K562 (cell line): ENCODE results near the gene TRIM2. TPM values are rescaled to one million over a fixed set of nuclear protein-coding genes. Genes with fewer than 3 reads are reported as not detected.

Experiments used
- E2F4 ChIP-seq: sonication (generic); formaldehyde crosslinking; IDR thresholded peaks from 2 replicates; pipeline ENCODE4 v1.8.0; 2022; ENCODE audit warnings: mild to moderate bottlenecking, low read depth, missing genetic modification reagents
- RBM17 ChIP-seq: fragments of 200-400 bp; formaldehyde crosslinking; IDR thresholded peaks from 2 replicates; pipeline ENCODE4 v1.6.1; 2017; ENCODE audit warnings: low read depth, mild to moderate bottlenecking, low read length, borderline replicate concordance
- polyA plus RNA-seq, 8 experiments: library from polyadenylated mRNA; depleted of rRNA in 4 of 8; stranded (reverse) in 5 of 8; unstranded in 3 of 8; fragments of >200 nt; fragmentation: Nextera tagmentation in 2 of 8; fragmentation: Illumina TruSeq in 1 of 8; extraction: Ambion mirVana in 2 of 8; extraction: Trizol in 1 of 8; gene quantifications; 2 replicates each; pipeline versions ENCODE4 v1.2.1 to v1.2.3, GENCODE V29; 2011 to 2014; ENCODE audit warnings: inconsistent platforms in 1 of 8, missing spikeins in 1 of 8
- total RNA-seq, 7 experiments: library from RNA; depleted of rRNA in 6 of 7; stranded (reverse); fragments of >200 nt in 6 of 7; fragmentation: Illumina TruSeq in 2 of 7; extraction: Trizol in 2 of 7; gene quantifications; 2 replicates each; pipeline versions ENCODE4 v1.2.1 to v1.2.3, GENCODE V29; 2011 to 2021; ENCODE audit warnings: low replicate concordance in 1 of 7
- TF ChIP-seq, protein P1 (sequence below): sonication (generic); formaldehyde crosslinking; IDR thresholded peaks from 2 replicates; pipeline ENCODE4 v1.8.0; 2023; ENCODE audit warnings: missing genetic modification reagents, mild to moderate bottlenecking, borderline replicate concordance

TRIM2 gene
- total and polyA plus RNA-seq, 9 of the 15 experiments (the other 6 are each of a cell fraction or from before 2014, with no cell fraction given), result 0.01 to 0.41 (median 0.13) TPM; not detected in 1

DNA sequence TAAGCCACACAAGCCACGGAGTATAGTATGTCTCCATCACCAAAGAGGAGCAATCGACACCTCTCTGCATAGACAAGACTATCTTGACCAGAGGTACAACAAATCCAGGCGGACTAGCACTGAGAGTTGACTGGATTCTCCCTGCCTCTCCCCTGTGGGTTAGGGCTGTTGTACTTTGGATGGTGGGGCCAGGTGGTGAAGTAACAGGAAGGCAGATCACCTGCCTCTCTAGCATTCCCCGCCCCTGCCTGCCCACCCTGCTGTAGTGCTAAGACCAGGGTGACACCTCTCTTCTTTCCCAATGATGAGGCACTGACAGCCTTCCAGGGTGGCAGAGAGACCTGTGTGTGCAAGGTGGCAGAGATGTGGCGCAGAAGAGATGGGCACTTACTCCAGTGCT is 47.5 kb upstream of the TRIM2 start (continued):
- TF ChIP-seq, protein P1, sequence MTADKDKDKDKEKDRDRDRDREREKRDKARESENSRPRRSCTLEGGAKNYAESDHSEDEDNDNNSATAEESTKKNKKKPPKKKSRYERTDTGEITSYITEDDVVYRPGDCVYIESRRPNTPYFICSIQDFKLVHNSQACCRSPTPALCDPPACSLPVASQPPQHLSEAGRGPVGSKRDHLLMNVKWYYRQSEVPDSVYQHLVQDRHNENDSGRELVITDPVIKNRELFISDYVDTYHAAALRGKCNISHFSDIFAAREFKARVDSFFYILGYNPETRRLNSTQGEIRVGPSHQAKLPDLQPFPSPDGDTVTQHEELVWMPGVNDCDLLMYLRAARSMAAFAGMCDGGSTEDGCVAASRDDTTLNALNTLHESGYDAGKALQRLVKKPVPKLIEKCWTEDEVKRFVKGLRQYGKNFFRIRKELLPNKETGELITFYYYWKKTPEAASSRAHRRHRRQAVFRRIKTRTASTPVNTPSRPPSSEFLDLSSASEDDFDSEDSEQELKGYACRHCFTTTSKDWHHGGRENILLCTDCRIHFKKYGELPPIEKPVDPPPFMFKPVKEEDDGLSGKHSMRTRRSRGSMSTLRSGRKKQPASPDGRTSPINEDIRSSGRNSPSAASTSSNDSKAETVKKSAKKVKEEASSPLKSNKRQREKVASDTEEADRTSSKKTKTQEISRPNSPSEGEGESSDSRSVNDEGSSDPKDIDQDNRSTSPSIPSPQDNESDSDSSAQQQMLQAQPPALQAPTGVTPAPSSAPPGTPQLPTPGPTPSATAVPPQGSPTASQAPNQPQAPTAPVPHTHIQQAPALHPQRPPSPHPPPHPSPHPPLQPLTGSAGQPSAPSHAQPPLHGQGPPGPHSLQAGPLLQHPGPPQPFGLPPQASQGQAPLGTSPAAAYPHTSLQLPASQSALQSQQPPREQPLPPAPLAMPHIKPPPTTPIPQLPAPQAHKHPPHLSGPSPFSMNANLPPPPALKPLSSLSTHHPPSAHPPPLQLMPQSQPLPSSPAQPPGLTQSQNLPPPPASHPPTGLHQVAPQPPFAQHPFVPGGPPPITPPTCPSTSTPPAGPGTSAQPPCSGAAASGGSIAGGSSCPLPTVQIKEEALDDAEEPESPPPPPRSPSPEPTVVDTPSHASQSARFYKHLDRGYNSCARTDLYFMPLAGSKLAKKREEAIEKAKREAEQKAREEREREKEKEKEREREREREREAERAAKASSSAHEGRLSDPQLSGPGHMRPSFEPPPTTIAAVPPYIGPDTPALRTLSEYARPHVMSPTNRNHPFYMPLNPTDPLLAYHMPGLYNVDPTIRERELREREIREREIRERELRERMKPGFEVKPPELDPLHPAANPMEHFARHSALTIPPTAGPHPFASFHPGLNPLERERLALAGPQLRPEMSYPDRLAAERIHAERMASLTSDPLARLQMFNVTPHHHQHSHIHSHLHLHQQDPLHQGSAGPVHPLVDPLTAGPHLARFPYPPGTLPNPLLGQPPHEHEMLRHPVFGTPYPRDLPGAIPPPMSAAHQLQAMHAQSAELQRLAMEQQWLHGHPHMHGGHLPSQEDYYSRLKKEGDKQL (CRISPR knock-in tag), result no peak
- TF ChIP-seq RBM17 (no peak), E2F4 (CRISPR knock-in tag) (no peak)
